HCT116 (cell line): ENCODE results near the gene SLC24A5. TPM values are rescaled to one million over a fixed set of nuclear protein-coding genes. Genes with fewer than 3 reads are reported as not detected.

Source experiments
- ATAC-seq: fragments of 200-7000 bp; cut with Tn5 transposase; 2 replicates; pipeline ENCODE4 v1.9.1; 2020; ENCODE audit warnings: mild to moderate bottlenecking, moderate library complexity
- BruUV-seq: library from RNA; stranded (reverse); fragments of 400-500 nt; replicated peaks from 2 replicates; lab custom pipeline; 2021; lab: Mats Ljungman, UMichigan
- CTCF ChIA-PET: fragments of 300-600 bp; sonication (Branson Sonifier 250); formaldehyde crosslinking; loops from one replicate; lab custom pipeline; 2021; ENCODE audit warnings: antibody characterized with exemption; lab: Charles Lee
- POLR2A ChIA-PET: fragments of 300-600, 350-600 bp; sonication (Branson Sonifier 250); formaldehyde crosslinking; loops from one replicate; lab custom pipeline; 2021; ENCODE audit warnings: antibody characterized with exemption; lab: Charles Lee
- RAD21 ChIA-PET, 2 experiments: fragments of 300-600 bp; sonication (Branson Sonifier 250); formaldehyde crosslinking; loops; one replicate each; lab custom pipeline; 2023; ENCODE audit warnings: low total read pairs in 2 of 2; ENCODE audit not compliant: uncharacterized antibody in 2 of 2, unreplicated experiment in 2 of 2, low non-redundant PET in 1 of 2; lab: Charles Lee
- DNase-seq: peaks from one replicate; pipeline ENCODE4 v3.0.0-alpha.2; 2010; ENCODE audit warnings: low read depth, low spot score
- H2AFZ ChIP-seq: fragments of 200-600 bp; shearing (Covaris generic), sonication (generic); 2 replicates; pipeline ENCODE4 v1.6.1; 2017; ENCODE audit warnings: low read depth, mixed run types, mixed read lengths, antibody characterized with exemption, low read length; ENCODE audit not compliant: poor library complexity, severe bottlenecking
- H3K27ac ChIP-seq: 2 replicates; pipeline ENCODE4 v1.5.1; 2012; ENCODE audit warnings: low read depth, low read length
- H3K27me3 ChIP-seq: fragments of 200-600 bp; sonication (generic); 2 replicates; pipeline ENCODE4 v1.6.1; 2016; ENCODE audit warnings: mixed run types, low read length, mixed read lengths; ENCODE audit not compliant: insufficient read depth
- H3K36me3 ChIP-seq, 2 experiments: fragments of 200-500 bp in 1 of 2; fragments of 200-600 bp in 1 of 2; sonication (Bioruptor generic) in 1 of 2; sonication (generic) in 1 of 2; 2 replicates each; pipeline versions ENCODE4 v1.5.1 to v1.6.1; 2014 to 2016; ENCODE audit warnings: low read length in 2 of 2, inconsistent platforms in 1 of 2, mixed read lengths in 1 of 2, mixed run types in 1 of 2; ENCODE audit not compliant: insufficient read depth in 2 of 2, control insufficient read depth in 1 of 2
- H3K4me1 ChIP-seq, 2 experiments: fragments of 200-600 bp in 1 of 2; sonication (generic) in 1 of 2; 2 replicates each; pipeline versions ENCODE4 v1.5.1 to v1.6.1; 2012 to 2017; ENCODE audit warnings: low read length in 2 of 2, inconsistent platforms in 1 of 2, mild to moderate bottlenecking in 1 of 2, mixed read lengths in 1 of 2, mixed run types in 1 of 2, moderate library complexity in 1 of 2; ENCODE audit not compliant: insufficient read depth in 2 of 2, control insufficient read depth in 1 of 2
- H3K4me2 ChIP-seq: fragments of 200-600 bp; sonication (generic); 2 replicates; pipeline ENCODE4 v1.6.1; 2017; ENCODE audit warnings: mixed run types, low read length, mixed read lengths
- H3K4me3 ChIP-seq, 2 experiments: fragments of 200-600 bp in 1 of 2; sonication (generic) in 1 of 2; replicated peaks in 1 of 2; 2 replicates each; pipeline ENCODE4 v1.5.1; 2011 to 2016; ENCODE audit warnings: low read length in 2 of 2, control low read depth in 1 of 2, low read depth in 1 of 2, mild to moderate bottlenecking in 1 of 2, mixed read lengths in 1 of 2, mixed run types in 1 of 2
- H3K79me2 ChIP-seq: fragments of 200-600 bp; sonication (generic); 2 replicates; pipeline ENCODE4 v1.6.1; 2017; ENCODE audit warnings: mild to moderate bottlenecking, mixed run types, low read length, moderate library complexity, mixed read lengths; ENCODE audit not compliant: insufficient read depth
- H3K9ac ChIP-seq: fragments of 200-600 bp; sonication (generic); 2 replicates; pipeline ENCODE4 v1.6.1; 2016; ENCODE audit warnings: low read length, mixed read lengths
- H3K9me2 ChIP-seq: fragments of 200-600 bp; sonication (generic), shearing (Covaris generic); 2 replicates; pipeline ENCODE4 v1.6.1; 2017; ENCODE audit warnings: mixed run types, mild to moderate bottlenecking, moderate library complexity; ENCODE audit not compliant: insufficient read depth
- H3K9me3 ChIP-seq, 2 experiments: fragments of 200-500 bp in 1 of 2; fragments of 200-600 bp in 1 of 2; sonication (Bioruptor generic) in 1 of 2; sonication (generic) in 1 of 2; 2 replicates each; pipeline ENCODE4 v1.6.1; 2014 to 2017; ENCODE audit warnings: low read length in 2 of 2, mixed read lengths in 2 of 2, inconsistent platforms in 1 of 2, low read depth in 1 of 2, mild to moderate bottlenecking in 1 of 2, mixed run types in 1 of 2, moderate library complexity in 1 of 2; ENCODE audit not compliant: control insufficient read depth in 1 of 2, insufficient read depth in 1 of 2
- H4K20me1 ChIP-seq: fragments of 200-600 bp; sonication (generic), shearing (Covaris generic); 2 replicates; pipeline ENCODE4 v1.6.1; 2017; ENCODE audit warnings: mixed run types, mild to moderate bottlenecking, moderate library complexity; ENCODE audit not compliant: insufficient read depth
- ATF3 ChIP-seq: IDR thresholded peaks from 2 replicates; pipeline ENCODE4 v1.6.1; 2012
- CBX3 ChIP-seq: IDR thresholded peaks from 2 replicates; pipeline ENCODE4 v1.6.1; 2012; ENCODE audit warnings: low read depth
- CEBPB ChIP-seq: IDR thresholded peaks from 2 replicates; pipeline ENCODE4 v1.6.1; 2012; ENCODE audit warnings: low read depth
- EGR1 ChIP-seq: IDR thresholded peaks from 2 replicates; pipeline ENCODE4 v1.6.1; 2012; ENCODE audit warnings: low read depth
- ELF1 ChIP-seq: IDR thresholded peaks from 2 replicates; pipeline ENCODE4 v1.6.1; 2012; ENCODE audit warnings: low read depth, borderline replicate concordance
- EZH2phosphoT487 ChIP-seq: fragments of 200-600 bp; IDR thresholded peaks from 2 replicates; pipeline ENCODE4 v1.6.1; 2018; ENCODE audit warnings: antibody characterized with exemption, borderline replicate concordance
- FOSL1 ChIP-seq: IDR thresholded peaks from 2 replicates; pipeline ENCODE4 v1.6.1; 2012; ENCODE audit warnings: low read depth
- JUND ChIP-seq: IDR thresholded peaks from 2 replicates; pipeline ENCODE4 v1.6.1; 2012
- POLR2AphosphoS5 ChIP-seq: IDR thresholded peaks from 2 replicates; pipeline ENCODE4 v1.6.1; 2011; ENCODE audit warnings: mild to moderate bottlenecking, low read depth, low read length, moderate library complexity
- RAD21 ChIP-seq: IDR thresholded peaks from 2 replicates; pipeline ENCODE4 v1.6.1; 2012; ENCODE audit warnings: low read depth, mild to moderate bottlenecking
- REST ChIP-seq: IDR thresholded peaks from 2 replicates; pipeline ENCODE4 v1.6.1; 2012; ENCODE audit warnings: low read depth
- SIN3A ChIP-seq: IDR thresholded peaks from 2 replicates; pipeline ENCODE4 v1.6.1; 2012; ENCODE audit warnings: low read depth
- SP1 ChIP-seq: IDR thresholded peaks from 2 replicates; pipeline ENCODE4 v1.6.1; 2012; ENCODE audit warnings: low read depth
- SRF ChIP-seq: IDR thresholded peaks from 2 replicates; pipeline ENCODE4 v1.6.1; 2012; ENCODE audit warnings: low read depth
- TCF7L2 ChIP-seq: IDR thresholded peaks from 2 replicates; pipeline ENCODE4 v1.7.0; 2011; ENCODE audit warnings: borderline replicate concordance, inconsistent platforms; ENCODE audit not compliant: insufficient read depth, insufficient read length; ENCODE audit errors: extremely low read depth
- YY1 ChIP-seq: IDR thresholded peaks from 2 replicates; pipeline ENCODE4 v1.6.1; 2011; ENCODE audit warnings: low read length, low read depth, moderate library complexity, mild to moderate bottlenecking; ENCODE audit not compliant: insufficient replicate concordance; ENCODE audit errors: extremely low read depth
- ZBTB33 ChIP-seq: IDR thresholded peaks from 2 replicates; pipeline ENCODE4 v1.6.1; 2011; ENCODE audit warnings: mild to moderate bottlenecking, low read length, moderate library complexity; ENCODE audit not compliant: insufficient replicate concordance; ENCODE audit errors: extremely low read depth
- ZFX ChIP-seq: fragments of 450-650 bp; IDR thresholded peaks from 2 replicates; pipeline ENCODE4 v1.6.1; 2017
- ZNF274 ChIP-seq: fragments of 200-500 bp; sonication (Bioruptor generic); IDR thresholded peaks from 2 replicates; pipeline ENCODE4 v1.6.1; 2014; ENCODE audit warnings: mild to moderate bottlenecking, low read depth, low read length, inconsistent platforms
- intact Hi-C: fragments of 100-400 bp; cut with micrococcal nuclease; formaldehyde crosslinking; loops from 2 replicates; pipeline ENCODE4 v1.10.0; 2022
- total RNA-seq: library from RNA; stranded (reverse); gene quantifications from one replicate; pipeline ENCODE4 v1.2.1, GENCODE V29; 2021; ENCODE audit not compliant: unreplicated experiment

The SLC24A5 gene
- total RNA-seq, 1 experiment from 2014 or later: not detected

- Histone ChIP-seq H3K36me3 (no peaks in the 10 kb centered on the region), H3K9ac (no peak overlapping the region), H3K4me1 (no peaks in the 10 kb centered on the region), H4K20me1 (no peaks in the 10 kb centered on the region), H3K4me2 (no peak overlapping the region), H3K4me3 (no peak overlapping the region), H3K27ac (no peak overlapping the region), H3K9me2 (no peaks in the 10 kb centered on the region), H3K27me3 (no peaks in the 10 kb centered on the region; the same call in 1 of the 2 replicates), H2AFZ (no peak overlapping the region), H3K9me3 (no peaks in the 10 kb centered on the region), H3K79me2 (no peaks in the 10 kb centered on the region)
- ChIA-PET POLR2A (no interaction called here), RAD21 (no interaction called here), CTCF (no interaction called here)
- TF ChIP-seq SRF (no peak), CBX3 (no peak), ZNF274 (no peak), EZH2phosphoT487 (no peak), EGR1 (no peak), SP1 (no peak), ATF3 (no peak), RAD21 (no peak), ZFX (no peak), CEBPB (no peak), ELF1 (no peak), JUND (no peak), ZBTB33 (no peak), YY1 (no peak), REST (no peak), FOSL1 (no peak), POLR2AphosphoS5 (no peak), SIN3A (no peak), TCF7L2 (no peak)
- ATAC-seq (no peak), DNase-seq (no peak)
- no TSS peak for BruUV-seq
- intact Hi-C loops: no loop called here
These were observed 50.2 kb downstream of the SLC24A5 start for GRCh38 chr15:48170981-48171380.
